ENCODE measurements around the gene PCDH8.
A peak's percentile ranks its signal among the peaks of the same experiment; 100 is the strongest.

PCDH8 gene

DNA sequence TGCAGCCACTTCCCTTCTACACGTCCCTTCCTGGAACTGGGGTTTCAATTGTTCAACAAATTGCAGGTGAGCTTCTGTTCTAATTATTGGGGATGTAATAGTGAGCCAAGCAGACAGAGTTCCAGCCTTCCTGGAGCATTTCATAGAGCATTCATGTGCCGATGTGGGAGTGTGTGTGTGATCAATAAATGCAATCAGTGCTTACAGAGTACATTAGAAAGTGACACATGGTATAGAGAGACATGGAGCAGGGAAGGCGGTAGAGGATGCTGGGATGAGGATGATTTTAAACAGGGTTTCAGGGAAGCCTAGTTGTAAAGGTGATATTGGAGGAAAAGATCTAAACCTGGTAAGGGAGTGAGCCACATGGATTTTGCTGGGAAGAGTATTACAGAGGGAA, 21.7 kb upstream of the PCDH8 start:
- DNase-seq (ENCODE audit: low read depth) = no peak
- no peak overlapping the region for H3K4me3 ChIP-seq (ENCODE audit: control insufficient read depth, low read depth, low read length)
- TF ChIP-seq, protein P1, sequence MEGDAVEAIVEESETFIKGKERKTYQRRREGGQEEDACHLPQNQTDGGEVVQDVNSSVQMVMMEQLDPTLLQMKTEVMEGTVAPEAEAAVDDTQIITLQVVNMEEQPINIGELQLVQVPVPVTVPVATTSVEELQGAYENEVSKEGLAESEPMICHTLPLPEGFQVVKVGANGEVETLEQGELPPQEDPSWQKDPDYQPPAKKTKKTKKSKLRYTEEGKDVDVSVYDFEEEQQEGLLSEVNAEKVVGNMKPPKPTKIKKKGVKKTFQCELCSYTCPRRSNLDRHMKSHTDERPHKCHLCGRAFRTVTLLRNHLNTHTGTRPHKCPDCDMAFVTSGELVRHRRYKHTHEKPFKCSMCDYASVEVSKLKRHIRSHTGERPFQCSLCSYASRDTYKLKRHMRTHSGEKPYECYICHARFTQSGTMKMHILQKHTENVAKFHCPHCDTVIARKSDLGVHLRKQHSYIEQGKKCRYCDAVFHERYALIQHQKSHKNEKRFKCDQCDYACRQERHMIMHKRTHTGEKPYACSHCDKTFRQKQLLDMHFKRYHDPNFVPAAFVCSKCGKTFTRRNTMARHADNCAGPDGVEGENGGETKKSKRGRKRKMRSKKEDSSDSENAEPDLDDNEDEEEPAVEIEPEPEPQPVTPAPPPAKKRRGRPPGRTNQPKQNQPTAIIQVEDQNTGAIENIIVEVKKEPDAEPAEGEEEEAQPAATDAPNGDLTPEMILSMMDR (conservative IDR thresholded peaks at IDR 0.05; ENCODE audit: control insufficient read depth, insufficient read depth, low read depth, low read length) = no peak

DNA sequence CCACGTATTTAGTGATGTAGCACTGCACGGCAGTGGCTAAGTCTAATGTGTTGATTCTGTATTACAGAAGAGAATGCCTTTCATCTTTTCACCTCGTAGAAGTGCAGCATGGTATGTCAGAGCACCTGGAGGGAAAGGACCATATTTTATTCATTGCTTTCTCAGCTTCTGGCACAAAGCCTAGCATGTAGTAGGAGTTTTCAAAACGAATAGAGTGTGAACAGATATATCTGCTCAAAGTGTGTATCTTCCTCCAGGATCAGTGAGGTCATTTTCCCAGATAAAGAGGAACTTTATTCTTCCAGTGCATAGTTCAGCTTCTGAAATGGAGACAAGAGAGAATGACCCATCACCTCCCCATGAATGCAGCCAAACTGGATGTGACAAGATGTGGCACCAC, 21.2 kb upstream of the PCDH8 start:
- TF ChIP-seq, protein P1 (conservative IDR thresholded peaks at IDR 0.05; ENCODE audit: control insufficient read depth, insufficient read depth, low read depth, low read length) = no peak
- DNase-seq (ENCODE audit: low read depth) = no peak
- H3K4me3 ChIP-seq (ENCODE audit: control insufficient read depth, low read depth, low read length) = no peak overlapping the region

DNA sequence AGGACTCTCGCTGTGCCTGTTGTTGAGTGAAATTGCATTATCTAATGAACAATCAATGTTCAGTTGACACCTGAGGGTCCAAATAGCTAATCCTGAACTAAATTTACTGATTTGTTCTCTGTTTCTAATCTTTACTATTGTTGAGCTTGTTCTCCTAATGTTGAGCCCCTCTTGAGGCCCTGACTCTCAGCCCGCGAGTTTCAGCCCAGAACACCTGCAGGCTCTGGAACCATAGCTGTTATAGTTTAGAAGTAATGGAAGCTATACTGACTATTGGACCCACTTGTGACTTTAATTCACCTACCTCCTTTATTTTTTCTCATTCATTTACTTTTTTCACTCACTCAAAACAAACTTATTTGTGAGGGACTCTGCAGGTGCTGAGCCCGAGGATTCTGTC, 20.6 kb upstream of the PCDH8 start:
- no peak for DNase-seq (ENCODE audit: low read depth)
- H3K4me3 ChIP-seq (ENCODE audit: control insufficient read depth, low read depth, low read length) = no peak overlapping the region
- TF ChIP-seq, protein P1 (conservative IDR thresholded peaks at IDR 0.05; ENCODE audit: control insufficient read depth, insufficient read depth, low read depth, low read length) = no peak

DNA sequence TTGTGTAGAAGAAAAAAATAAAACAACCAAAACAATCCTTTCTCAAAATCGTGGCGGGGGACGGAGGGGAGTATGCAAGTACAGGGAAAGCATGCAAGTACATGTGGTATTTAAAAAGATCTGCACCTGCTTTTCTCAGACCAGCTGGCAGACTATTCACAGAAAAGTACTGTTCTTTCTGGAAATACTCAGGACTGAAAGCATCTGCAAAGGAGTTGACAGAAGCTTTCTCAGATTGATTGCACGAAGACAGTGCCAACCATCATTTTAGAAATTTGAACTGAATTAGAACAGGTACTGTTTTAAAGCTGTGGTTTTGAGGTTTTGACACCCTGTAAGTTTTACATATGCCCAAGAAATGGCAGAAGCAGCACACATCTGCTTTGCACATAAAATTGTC, 19.8 kb upstream of the PCDH8 start:
- H3K4me3 ChIP-seq (ENCODE audit: control insufficient read depth, low read depth, low read length) = no peak overlapping the region
- TF ChIP-seq, protein P1 (conservative IDR thresholded peaks at IDR 0.05; ENCODE audit: control insufficient read depth, insufficient read depth, low read depth, low read length) = no peak
- DNase-seq (ENCODE audit: low read depth) = no peak

DNA sequence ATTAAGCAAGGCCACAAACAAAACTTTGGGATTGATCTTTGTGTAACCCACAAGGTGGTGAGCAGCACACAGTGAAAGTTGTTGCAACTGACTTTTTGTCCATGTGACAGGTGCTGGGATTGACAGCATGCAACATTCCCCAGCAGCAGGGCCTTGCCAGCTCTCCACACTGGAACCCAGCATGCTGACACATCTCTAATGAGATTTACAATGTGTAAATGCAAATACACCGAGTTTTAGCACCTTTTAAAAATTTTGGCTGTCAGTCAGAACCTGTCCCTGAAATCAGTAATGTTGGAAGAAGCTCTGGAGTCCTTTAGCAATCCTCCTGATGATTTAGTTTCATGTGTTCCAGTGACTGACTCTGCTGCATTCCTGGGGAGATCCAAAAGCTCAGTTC, 16.5 kb upstream of the PCDH8 start:
- no peak for DNase-seq (ENCODE audit: low read depth)
- TF ChIP-seq, protein P1 (conservative IDR thresholded peaks at IDR 0.05; ENCODE audit: control insufficient read depth, insufficient read depth, low read depth, low read length) = no peak
- H3K4me3 ChIP-seq (ENCODE audit: control insufficient read depth, low read depth, low read length) = no peak overlapping the region

DNA sequence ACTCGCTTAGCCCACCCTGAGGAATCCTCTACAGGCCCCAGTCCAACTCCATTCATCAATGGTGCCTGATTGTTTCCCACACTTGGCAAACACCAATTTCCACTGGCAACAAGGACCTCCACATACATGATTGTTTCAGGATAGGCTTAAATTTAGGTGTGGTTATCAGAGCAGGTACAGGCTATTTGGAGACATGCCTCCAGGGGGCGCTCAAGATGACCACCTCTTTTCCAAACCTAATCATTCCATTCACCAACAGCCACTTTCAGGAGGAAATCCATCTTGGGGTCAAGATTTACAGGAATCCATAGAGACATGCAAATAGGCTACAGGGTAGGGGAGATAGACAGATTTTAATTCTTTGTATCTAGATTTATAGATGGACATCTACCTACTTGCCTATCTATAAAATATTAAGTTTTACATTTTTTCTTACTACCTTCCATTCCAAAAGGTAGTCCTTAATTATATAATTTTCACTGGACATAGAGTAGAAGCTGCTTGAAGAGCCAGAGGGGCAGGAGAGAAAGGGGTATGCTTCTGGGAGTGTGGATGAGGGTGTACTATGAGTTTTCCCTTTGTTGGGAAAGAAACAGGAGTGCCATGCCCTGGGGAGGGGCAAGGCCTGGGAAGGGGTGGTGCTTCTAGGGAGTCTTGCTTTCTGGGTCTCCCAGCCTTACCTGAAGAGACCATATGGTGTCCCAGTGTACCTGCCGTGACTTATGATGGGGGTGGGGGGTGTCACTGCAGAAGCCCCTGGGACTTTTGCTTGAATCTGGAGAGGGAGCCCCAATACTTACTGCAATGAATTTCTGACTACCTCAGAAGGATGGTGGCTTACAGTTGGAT, 14.1 kb upstream of the PCDH8 start:
- H3K4me3 ChIP-seq (ENCODE audit: control insufficient read depth, low read depth, low read length) = no peak overlapping the region
- TF ChIP-seq, protein P1 (conservative IDR thresholded peaks at IDR 0.05; ENCODE audit: control insufficient read depth, insufficient read depth, low read depth, low read length) = peak; percentile 53
- no peak for DNase-seq (ENCODE audit: low read depth)
